Stimulated activated CD4-positive, alpha-beta T cell treated with anti-CD3 and anti-CD28 coated beads, Interleukin-4, amount 100 ng/mL, for 4 hours (primary cell): ENCODE measurements around the gene PCLO.

ENCODE experiments used
- DNase-seq, 2 experiments: peaks; one replicate each; pipeline ENCODE4 v3.0.0-alpha.2; 2020

PCLO gene

DNA sequence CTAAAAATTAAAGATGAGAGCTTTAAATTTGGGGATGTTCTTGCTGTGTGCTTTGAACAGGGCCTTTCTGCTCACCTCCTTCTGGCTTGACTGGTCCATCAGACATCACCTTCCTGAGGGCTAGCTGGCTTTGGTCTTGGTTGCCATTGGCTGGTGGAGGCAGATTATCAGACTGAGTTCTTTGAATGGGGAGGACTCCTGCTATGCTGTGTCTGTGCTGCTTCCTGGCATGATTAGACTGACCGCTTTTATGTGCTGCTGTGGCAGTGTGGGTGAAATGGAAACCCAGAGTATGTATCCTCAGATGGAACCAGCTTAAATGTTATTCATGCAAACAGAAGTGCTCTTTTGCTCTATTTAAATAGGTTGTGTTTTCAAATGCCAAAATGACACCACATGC is 341.6 kb downstream of the PCLO start:
- no peak for DNase-seq

DNA sequence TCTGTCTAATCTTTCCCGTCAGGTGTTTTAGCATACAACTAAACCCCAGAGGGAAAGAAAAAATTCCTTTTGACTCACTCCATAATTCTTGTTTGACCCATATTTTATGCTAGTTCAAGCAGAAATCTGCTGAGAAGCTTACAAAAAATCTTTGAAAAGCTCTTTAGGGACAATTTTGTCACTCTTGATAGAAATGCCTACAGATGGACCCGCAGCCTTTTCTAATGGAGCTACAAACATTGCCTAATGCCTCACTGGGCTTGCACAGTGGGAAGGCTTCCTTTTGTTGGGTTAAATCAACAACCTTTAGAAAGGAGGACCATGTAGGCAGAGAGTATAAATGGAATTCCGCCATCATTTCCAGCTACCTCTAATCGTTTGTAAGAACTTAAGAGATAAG is 344.5 kb downstream of the PCLO start:
- no peak for DNase-seq

DNA sequence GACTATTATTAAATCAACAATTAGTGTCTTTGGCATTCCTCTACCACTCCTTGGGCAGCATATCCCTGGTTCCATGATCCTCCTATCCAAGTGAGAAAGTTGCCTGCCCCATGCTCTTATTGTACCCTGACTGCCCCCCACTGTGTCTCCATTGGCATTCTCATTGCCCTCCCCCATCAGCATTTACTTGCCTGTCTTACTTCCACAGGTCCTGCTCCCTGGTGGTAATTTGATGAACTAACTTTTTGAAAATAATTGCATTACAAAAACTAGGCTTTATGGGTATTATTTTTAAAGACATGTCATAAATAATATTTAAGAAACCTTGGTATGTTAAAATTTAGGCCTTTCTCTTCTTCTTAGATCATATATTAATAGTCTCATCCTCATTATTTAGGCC is 346.4 kb downstream of the PCLO start:
- no peak for DNase-seq

DNA sequence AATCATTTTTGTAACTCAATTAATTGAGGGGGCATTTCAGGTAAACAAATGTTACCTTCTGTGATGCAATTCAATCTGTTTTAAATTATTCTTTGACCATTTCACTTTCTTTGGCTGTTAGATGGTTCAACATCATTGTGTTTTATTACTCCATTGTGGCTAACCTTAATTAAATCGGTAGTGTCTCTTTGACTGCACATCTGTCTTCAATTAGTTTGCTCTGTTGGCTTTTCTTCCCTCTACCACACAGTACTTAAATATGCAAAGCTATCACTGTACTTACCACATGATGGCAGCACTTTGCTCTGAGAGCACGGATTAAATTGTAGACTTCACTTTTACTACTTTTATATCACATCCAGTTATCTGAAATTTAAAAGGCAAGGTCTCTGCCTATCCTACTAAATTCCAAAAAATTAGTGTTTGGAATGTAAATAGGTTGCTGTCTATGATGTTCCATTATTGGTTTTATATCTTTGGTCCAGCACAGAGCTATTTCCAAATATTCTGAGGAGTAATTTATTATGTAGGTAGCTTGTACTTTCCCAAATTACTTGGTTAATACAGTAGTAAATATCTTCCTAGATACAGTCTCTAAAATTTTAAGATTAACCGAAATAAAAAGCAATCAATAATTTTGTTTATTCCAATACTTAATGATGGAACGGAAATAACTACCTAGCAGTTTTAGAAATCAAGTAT is 352.0 kb downstream of the PCLO start:
- no peak for DNase-seq

DNA sequence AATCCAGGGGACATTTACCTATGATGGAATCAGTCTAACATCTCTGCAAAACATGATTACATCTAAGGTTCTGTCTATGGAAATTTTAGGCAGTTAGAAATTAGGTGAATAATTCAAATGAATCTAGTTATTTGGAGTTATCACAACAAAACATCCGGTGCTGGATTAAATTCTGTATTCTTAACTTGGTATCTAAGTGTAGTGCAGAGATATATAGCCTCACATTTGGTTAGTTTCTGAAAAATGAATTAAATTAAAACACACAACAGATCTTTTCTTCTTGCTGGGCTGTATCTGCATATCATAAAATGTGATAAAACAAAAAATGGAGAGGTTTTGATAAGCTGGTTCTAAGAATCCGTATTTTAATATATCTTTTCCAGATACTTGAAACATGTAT is 354.1 kb downstream of the PCLO start:
- DNase-seq: no peak

DNA sequence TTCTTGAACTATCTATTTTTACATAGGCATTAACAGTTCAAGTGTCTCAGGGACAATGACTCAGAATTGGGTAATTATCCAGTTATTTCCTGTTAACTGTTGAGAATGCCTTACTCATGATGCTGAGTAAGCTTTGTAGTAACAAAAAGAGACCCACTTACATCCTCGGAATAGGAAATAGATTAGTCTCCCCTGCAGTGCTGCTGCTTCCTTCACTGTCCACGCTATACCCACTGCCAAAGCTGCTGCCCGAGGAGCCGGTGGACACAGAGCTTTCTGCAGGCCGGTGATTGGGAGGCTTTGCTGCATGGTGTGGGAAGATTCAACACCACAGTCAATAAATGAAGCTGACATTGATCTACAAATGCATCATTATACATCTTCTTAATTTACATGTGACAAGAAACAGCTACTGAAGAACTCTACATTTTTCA is 357.1 kb downstream of the PCLO start:
- no peak for DNase-seq

DNA sequence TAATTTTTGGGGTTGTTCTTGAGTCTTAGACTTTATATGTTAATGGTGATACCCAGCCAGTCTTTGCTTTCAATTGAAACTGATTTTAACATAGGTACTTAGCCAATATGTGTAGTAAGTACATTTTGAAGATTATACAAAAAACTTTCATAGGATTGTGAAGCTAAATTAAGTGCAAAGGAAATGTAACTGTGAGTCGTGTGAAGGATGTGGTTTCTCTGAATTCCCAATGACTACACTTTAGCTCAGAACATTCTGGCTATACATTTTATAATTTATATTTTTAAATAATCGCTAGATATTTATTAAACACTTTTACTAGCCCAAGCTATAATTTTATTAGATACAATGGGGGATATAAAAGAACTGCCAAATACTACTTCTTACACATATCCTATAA is 359.3 kb downstream of the PCLO start:
- DNase-seq: no peak

DNA sequence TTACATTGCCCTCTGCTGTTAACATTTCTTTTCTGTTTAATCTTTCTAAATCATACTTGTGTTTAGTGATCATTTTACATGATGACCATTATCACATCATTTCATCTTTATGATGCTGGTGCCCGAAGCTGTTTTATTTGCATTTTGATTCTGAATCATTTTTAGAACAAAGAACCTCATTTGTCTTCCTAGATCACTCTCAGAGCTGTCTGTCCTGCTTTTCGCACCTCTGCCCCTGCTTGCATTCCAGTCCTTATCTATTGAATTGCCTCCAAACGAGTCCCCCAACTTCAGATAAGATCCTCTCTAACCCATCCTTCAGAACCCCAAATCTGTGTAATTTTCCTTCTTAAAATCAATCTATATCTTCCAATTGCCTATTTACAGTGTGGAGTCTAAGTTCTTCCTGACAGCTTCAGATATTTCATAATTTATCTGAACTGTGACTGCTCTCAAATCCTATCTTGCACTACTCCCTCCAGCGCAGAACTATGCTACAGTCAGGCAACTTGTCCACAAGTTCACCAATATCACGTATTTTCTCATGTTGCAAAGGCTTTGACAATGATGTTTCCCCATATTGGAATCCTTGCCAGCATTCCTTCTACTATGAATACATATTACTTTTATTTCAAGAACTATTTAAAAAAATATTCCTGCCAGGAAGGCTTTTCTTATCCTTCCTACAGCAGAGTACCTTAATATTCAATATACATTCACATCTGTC is 372.6 kb downstream of the PCLO start:
- no peak for DNase-seq

DNA sequence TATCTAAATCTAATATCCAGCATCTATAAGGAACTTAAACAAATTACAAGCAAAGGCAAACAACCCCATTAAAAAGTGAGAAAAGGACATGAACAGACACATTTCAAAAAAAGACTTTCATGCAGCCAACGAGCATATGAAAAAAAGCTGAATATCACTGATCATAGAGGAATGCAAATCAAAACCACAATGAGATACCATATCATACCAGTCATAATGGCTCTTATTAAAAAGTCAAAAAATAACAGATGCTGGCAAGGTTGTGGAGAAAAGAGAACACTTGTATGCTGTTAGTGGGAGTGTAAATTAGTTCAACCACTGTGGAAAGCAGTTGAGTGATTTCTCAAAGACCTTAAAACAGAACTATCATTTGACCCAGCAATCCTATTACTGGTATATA is 384.7 kb downstream of the PCLO start:
- no peak for DNase-seq

DNA sequence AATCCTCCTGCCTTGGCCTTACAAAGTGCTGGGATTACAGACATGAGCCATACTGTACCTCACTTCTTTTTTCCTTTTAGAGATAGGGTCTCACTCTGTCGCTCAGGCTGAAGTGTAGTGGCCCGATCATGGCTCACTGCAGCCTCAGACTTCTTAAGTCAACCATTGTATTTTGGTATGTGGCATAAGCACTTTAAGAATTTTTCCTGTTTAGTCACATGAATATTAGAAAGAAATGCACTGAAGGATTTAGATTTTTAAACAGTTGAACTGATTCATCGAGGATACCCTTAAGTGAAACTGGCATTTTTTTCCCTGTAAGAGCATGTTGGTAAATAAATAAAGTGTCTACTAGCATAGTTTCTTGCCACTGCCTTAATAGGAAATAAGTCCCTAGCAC is 399.8 kb downstream of the PCLO start:
- no peak for DNase-seq

DNA sequence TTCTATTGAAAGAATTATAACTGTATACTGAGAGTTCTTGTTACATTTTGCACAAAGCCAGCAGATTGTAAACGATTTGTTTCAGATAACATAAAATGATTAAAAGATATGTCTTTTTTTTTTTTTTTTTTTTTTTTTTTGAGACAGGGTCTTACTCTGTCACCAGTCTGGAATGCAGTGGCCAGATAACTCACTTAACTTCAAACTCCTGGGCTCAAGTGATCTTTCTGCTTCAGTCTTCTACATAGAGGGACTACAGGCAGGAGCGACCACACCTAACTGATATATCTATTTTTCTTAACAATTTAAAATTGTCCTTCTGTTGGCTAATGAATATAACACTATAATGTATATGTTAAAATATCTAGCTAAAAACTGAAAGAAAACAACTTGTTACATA is 401.9 kb downstream of the PCLO start:
- no peak for DNase-seq

DNA sequence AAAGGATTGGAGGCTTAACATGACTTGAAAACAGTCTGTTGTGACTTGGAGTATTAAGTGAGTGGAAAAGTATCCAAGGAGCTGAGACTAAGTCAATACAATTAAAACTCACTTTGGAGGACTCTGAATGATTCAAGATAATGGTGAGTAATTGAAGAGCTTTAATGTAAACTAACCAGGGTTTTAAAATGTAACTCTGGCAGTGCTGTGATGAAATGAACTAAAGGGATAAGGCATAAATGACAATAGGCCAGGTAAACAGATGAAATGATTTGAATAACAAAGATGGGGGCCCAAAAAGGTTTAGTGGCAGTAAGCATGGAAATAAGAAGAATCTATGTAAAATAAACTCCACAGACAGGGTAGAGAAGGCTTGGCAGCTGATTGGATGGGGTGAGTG is 402.6 kb downstream of the PCLO start:
- no peak for DNase-seq

DNA sequence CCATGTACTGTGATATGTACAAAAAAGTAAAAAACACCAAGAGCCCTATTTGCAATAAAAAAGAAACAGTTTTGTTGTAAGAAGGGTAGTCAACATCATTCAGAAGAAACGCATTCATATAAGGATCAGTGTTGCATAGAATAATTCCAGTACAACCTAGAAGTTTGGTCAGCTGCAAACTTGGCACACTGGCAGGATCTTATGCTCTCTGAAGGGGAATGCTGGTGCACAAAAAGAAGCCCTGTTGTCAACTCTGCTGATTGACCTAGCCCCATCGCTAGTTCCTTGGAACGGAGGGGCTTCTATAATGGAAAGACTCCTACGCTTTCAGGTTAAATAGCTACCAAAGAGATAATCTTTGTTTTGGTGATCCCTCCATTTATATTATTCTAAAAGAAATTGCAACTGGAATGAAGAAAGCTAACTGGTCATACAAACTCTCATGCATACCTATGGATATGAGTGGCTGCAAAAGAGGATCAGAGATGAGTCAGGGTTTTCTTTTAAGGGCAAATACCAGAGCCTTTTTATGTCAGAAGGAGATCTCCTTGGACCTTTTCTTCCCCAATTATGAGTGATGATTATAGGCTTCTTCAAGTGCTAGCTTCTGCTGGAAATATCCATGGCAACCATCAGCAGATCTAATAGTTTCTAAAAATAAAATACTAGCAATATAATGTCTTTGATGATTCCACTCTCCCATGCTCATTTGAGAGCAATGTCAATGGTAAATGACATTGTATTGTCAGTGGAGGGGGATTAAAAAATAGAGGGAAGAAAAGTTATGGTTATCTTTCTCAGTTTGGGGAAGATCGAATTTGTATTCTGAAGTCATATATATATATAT is 406.8 kb downstream of the PCLO start:
- DNase-seq: no peak

DNA sequence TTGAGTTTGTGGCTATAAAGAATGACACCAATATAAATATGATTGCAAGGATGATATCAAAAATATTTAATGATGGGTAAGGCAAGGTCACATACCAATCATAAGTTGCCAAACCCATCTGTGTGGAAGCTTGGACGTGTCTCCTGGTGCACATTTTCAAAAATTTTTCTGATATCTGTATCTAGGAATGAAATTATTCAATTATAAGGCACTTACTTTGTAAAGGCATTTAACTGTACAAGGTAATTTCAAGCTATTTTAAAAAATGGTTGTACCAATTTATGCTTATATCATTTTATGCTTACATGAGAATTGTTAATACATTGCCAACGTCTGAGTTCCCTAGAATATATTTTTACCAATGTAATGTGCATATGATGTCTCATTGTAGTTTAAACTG is 412.7 kb downstream of the PCLO start:
- DNase-seq: no peak

DNA sequence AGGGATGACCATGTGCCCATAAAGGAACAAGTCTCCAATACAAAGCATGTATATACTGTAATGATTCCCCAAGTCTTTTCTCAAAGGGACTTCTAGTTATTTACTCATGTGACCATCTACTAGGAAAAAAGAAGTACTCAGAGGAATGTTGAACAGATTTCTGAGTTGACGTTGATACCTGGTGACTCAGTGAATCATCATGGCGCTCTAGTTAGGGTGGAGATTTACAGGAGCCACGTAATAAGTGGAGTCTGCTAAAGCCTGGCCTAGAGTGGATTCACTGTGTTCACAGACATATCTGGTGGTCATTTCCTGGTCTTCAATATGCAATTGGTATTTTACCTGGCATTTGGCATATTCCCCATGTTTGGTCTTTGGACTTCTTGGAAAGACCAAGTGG is 416.9 kb downstream of the PCLO start:
- DNase-seq: no peak

DNA sequence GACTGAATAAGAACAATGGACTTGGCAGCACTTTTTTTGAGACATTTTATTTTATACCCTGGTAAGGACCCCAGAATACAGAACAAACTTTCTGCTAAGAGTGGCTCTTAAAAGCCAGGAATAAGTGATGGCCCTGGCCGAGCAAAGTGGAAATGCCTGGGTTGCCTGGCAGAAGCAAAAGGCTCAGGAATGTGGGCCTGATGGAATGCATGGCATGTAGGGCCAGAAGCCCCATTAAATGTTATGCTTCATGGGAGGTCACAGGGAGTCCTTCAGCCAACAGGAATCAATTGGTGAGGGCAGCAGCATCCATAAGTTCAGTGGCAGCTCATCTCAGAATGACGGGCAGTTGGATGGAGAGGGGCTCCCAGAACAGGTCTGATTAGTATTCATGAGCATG is 417.6 kb downstream of the PCLO start:
- no peak for DNase-seq

DNA sequence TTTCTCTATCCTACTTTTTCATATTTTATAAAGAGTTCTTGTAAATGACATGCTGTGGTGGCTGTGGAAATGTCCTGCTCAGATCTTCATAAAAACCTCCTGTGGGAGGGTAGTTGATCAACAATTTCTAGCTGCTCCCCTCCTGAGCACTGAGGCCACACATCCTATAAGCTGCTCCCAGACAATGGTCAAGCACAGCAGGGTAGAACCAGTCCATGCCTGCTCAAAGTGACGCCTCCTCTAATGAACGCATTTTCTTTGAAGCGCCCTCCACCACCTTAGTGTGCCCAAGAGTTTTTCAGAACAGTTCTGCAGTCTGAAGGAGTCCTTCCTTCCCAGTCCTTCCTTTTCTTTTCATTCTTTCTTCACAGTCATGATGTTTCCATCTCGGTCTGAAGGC is 420.5 kb downstream of the PCLO start:
- DNase-seq: no peak

DNA sequence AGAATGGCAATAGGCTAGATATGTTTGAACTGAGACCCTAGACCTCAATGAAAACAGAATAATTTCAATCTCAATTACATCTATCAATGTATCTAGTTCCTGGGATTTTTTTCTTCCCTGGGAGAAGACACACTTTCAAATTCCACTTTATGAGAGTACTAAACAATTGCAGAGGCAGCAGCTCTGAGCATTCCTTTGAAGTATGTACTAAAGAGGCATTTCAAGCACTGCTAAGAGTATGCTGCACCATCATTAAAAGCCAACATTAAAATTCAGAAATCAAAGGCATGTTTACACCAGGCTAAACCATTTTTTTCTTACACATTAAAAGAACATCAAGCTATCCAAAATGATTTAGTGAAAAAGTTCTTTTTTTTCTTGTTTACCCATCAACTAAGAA is 421.2 kb downstream of the PCLO start:
- DNase-seq: no peak

DNA sequence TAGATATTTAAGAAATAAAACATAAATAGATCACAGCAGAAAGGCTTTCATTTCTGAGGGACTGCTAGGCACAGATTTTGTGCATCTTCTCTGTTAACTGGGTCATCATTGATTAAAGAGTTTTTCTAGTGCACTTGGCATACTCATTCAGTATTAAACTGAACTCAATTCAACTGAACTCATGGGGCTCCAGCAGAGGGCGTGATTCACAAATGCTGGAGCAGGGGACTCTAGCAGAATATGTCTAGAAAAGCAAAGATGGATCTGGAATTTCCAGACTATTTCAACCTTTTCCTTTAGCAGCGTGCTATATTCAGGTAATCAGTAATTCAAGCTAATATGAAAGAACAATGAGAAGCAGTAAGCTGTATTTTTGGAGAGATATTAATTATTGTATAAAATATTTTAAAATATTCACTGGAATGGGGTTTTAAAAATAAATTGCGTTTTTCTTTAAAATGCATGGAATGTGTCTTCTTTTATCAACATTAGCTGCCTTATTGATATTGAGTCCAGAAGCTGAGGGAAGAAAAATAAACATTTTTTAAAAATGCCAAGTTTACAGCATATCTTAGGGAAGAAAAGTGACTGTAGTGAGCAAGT is 422.3 kb downstream of the PCLO start:
- no peak for DNase-seq

DNA sequence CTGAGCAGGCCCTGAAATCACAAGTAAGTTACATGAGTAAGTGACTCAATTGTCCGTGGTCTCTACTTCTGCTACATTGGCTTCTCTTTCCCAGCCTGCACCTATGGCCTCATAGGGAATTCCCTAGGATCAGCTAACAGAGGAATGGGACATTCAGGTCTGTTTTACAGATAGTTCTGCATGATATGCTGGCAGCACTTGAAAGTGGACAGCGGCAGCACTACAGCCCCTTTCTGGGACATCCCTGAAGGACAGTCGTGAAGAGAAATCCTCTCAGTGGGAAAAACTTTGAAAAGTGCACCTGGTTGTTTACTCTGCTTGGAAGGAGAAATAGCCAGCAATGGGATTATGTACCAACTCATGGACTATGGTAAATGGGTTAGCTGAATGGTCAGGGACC is 426.1 kb downstream of the PCLO start:
- DNase-seq: no peak

DNA sequence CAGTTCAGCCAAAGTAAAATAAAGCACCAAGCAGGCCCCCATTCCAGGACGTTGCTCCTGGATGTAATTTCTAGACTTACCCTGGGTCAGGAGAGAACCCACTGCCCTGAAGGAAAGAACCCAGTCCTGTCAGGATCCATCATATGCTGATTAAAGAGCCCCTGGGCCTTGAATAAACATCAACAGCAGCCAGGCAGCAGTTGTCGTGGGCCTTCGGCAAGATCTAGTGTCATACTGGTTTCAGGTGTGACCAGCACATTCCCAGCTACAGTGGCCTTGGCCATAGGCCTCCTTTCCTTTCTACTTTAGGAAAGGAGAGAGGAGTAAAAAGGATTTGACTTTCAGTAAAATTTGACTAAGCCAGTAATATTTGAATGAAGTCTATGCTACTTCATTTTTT is 430.0 kb downstream of the PCLO start:
- no peak for DNase-seq

DNA sequence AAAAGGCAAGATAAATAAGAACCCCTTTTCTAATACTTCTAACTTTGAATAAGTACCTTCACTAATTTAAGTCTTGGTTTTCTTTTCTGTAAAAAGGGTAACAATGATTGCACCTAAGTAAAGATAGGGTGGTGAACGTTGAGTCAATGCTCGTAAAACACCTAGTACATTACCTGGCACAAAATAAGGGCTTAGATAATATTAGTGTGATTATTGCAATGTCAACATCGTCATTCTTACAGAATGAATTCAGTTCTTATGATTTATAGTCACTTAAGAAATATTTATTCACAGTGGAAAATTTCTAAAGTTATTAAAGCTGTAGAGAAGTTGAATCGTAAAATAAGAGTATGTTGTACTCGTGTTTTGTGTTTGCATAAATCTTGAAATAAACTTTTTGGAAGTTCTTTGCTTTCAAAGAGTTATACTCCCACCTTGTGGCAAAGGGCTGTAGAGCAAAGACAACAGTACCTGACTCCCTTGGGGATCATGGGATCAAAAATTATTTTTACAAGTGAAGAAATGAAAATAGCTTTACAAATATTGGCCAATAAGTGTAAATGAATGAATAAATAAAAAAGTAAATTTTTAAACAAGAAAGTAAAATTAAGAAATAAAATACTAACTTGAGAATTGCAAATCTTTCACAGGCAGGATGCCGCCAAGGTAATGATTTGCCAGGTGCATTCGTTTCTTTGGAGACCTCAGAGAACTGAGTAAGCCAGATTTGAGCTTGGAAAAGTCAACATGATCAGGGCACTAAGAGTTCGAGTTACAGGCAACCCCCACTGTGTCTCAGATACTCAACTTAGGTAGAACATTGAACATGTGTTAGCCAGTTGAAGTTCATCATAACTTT is 433.3 kb downstream of the PCLO start:
- DNase-seq: no peak
